GM21825 (cell line): ENCODE measurements around the gene TEX36.
"Not testable (repeated sequence)": the region's sequence is repeated elsewhere in the genome, so short reads cannot be mapped to it uniquely, and the experiment has no call there.

Source experiments
- ATAC-seq: cut with Tn5 transposase; IDR thresholded peaks from one replicate; pipeline ENCODE4 v1.9.1; 2021; ENCODE audit warnings: mild to moderate bottlenecking, moderate library complexity; ENCODE audit not compliant: unreplicated experiment

Gene TEX36

GRCh38 chr10:125683063-125683462 lies at the start of gene TEX36:
Gene TEX36 (minus strand): TSS chr10:125683163. CDS start chr10:125682989, 174 bp downstream.
- no peak for ATAC-seq

GRCh38 chr10:125727436-125727835 lies 44.5 kb upstream of the TEX36 start:
- ATAC-seq: no peak

GRCh38 chr10:125726914-125727313 lies 44.0 kb upstream of the TEX36 start:
- no peak for ATAC-seq

- ATAC-seq: no peak
Measured at GRCh38 chr10:125722811-125723210, 39.8 kb upstream of the TEX36 start.

GRCh38 chr10:125721035-125721434 lies 38.1 kb upstream of the TEX36 start:
- peak; percentile 42 for ATAC-seq

GRCh38 chr10:125720002-125720382 lies 37.0 kb upstream of the TEX36 start:
- no peak for ATAC-seq

- peak; percentile 94 for ATAC-seq
Measured at GRCh38 chr10:125719173-125720001, 36.4 kb upstream of the TEX36 start, which contains the start of gene EDRF1. Gene EDRF1 (plus strand): TSS chr10:125719709. CDS start chr10:125719808, 99 bp downstream.

GRCh38 chr10:125714728-125715127 lies 31.8 kb upstream of the TEX36 start:
- not testable (repeated sequence) for ATAC-seq

GRCh38 chr10:125711110-125711750 lies 28.3 kb upstream of the TEX36 start:
- ATAC-seq: no peak

- no peak for ATAC-seq
Measured at GRCh38 chr10:125709553-125710474, 26.9 kb upstream of the TEX36 start.

- peak; percentile 49 for ATAC-seq
Measured at GRCh38 chr10:125708971-125709503, 26.1 kb upstream of the TEX36 start.

- peak; percentile 91 for ATAC-seq
Measured at GRCh38 chr10:125707541-125708468, 24.8 kb upstream of the TEX36 start.

- no peak for ATAC-seq
Measured at GRCh38 chr10:125700355-125700911, 17.5 kb upstream of the TEX36 start.

GRCh38 chr10:125699562-125700143 lies 16.7 kb upstream of the TEX36 start:
- no peak for ATAC-seq

GRCh38 chr10:125698481-125698998 lies 15.6 kb upstream of the TEX36 start:
- ATAC-seq: no peak

- ATAC-seq: not testable (repeated sequence)
Measured at GRCh38 chr10:125696884-125697283, 13.9 kb upstream of the TEX36 start.

- ATAC-seq: no peak
Measured at GRCh38 chr10:125694883-125695282, 11.9 kb upstream of the TEX36 start.

- ATAC-seq: no peak
Measured at GRCh38 chr10:125693524-125693847, 10.5 kb upstream of the TEX36 start.
